Heart left ventricle (tissue), 13 donors: ENCODE results near the gene SLC6A17.

Experiments
- POLR2A ChIP-seq, 2 donors: fragments of 450-650 bp; IDR thresholded peaks; one replicate each; pipeline ENCODE4 v1.6.1; 2017; ENCODE audit warnings: antibody characterized with exemption in 2 of 2, mild to moderate bottlenecking in 2 of 2, moderate library complexity in 2 of 2
- TF ChIP-seq, protein P1 (sequence below), 12 donors: fragments of 200-600 bp; sonication (generic) in 4 of 12; IDR thresholded peaks; one replicate each; pipeline versions ENCODE4 v1.5.0 to v1.8.0; 2018 to 2022; ENCODE audit warnings: antibody characterized with exemption in 12 of 12, mild to moderate bottlenecking in 5 of 12
- donor health status: ischemic (EF 13 %, LVEDD 7.1; RV severe dilation, severe dysfunction).
- donor health status: DM: no; HTN: yes; CAD: no.
- donor health status: DM: no; HTN: no; CAD: no.
- donor health status: ischemic (EF 25% LVEDD 6.9; RV normal size, moderate dysfunction).
- donor health status: ischemic (EF 25% LVEDD 5.7; RV mildly dilated, moderate dysfunction).
- donor health status: ischemic (EF 35%, LVEDD 5.7; RV mildly dilated, moderate dysfunction).
- donor health status: nonischemic (EF 11% LVEDD 7.7; RV severe dilation, severe dysfunction).
- donor health status: DM: yes; HTN: yes; CAD: no.
- donor health status: PGD.
- donor health status: ischemic (EF 29% LVEDD 5.4; RV normal size, mild dysfunction).
- donor health status: nonischemic (EF 23%, LVEDD 6.1; RV moderate dilation, normal function).

DNA sequence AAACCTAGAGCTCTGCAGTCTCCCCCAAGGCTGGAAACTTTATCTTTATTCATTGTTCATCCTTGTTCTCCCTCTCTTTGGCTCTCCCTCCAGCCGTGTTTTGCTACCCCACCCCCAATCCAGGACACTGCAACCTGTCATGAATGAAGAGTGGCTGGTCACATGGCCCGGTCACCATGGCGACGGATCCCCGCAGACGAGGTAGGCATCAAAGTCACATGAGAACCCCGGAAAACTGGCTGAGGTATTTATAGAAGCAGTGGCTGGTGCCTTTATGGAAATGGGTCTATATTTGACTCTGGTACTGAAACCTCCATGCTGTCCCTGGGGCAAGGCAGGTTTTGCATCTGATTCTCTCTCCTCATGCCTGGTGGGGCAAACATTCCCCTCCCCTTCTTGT is 13.4 kb upstream of the SLC6A17 start:
- TF ChIP-seq POLR2A (IDR thresholded peaks at IDR 0.05) = no peak
- TF ChIP-seq, protein P1, sequence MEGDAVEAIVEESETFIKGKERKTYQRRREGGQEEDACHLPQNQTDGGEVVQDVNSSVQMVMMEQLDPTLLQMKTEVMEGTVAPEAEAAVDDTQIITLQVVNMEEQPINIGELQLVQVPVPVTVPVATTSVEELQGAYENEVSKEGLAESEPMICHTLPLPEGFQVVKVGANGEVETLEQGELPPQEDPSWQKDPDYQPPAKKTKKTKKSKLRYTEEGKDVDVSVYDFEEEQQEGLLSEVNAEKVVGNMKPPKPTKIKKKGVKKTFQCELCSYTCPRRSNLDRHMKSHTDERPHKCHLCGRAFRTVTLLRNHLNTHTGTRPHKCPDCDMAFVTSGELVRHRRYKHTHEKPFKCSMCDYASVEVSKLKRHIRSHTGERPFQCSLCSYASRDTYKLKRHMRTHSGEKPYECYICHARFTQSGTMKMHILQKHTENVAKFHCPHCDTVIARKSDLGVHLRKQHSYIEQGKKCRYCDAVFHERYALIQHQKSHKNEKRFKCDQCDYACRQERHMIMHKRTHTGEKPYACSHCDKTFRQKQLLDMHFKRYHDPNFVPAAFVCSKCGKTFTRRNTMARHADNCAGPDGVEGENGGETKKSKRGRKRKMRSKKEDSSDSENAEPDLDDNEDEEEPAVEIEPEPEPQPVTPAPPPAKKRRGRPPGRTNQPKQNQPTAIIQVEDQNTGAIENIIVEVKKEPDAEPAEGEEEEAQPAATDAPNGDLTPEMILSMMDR (IDR thresholded peaks at IDR 0.05) = no peak
